T-helper 2 cell treated with Interferon-gamma antibody and Interleukin-4, amounts not matched to agents 5 μg/mL and 100 μg/mL, for 36 hours (primary cell): ENCODE measurements around the gene SH2B2.
A peak's percentile ranks its signal among the peaks of the same experiment; 100 is the strongest.

Experiments
- DNase-seq: peaks from one replicate; pipeline ENCODE4 v3.0.0; 2021; ENCODE audit warnings: low spot score
- H3K27ac Mint-ChIP-seq: one replicate; pipeline ENCODE4 v1.8.0; 2021; ENCODE audit warnings: mild to moderate bottlenecking, mixed read lengths
- H3K27me3 Mint-ChIP-seq: one replicate; pipeline ENCODE4 v1.8.0; 2021; ENCODE audit warnings: low read depth, mixed read lengths
- H3K36me3 Mint-ChIP-seq: one replicate; pipeline ENCODE4 v1.8.0; 2021; ENCODE audit warnings: low read depth, mixed read lengths
- H3K4me1 Mint-ChIP-seq: one replicate; pipeline ENCODE4 v1.8.0; 2021; ENCODE audit warnings: low read depth, mixed read lengths
- H3K4me3 Mint-ChIP-seq: one replicate; pipeline ENCODE4 v1.8.0; 2022; ENCODE audit warnings: mild to moderate bottlenecking, moderate library complexity, mixed read lengths
- H3K9me3 Mint-ChIP-seq: one replicate; pipeline ENCODE4 v1.8.0; 2021; ENCODE audit warnings: mixed read lengths

SH2B2 gene

DNA sequence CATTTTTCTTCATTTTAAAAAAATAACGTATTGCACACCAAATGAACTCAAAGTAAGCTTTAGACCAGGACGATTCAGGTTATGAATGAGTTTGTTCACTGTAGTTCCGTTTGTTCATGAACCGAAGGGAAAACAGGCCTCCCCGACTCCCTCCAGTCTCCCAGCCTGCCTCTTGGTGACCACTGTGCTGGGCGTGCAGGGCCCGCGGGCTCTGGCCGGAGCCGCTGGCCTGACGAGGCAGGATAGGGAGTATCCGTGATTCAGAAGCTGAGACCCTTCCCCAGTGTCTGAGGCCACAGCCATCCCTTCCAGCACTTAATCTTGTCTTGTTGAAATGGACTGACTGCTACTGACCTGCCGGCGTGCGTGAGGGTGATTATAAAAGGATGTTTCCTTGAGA is 30.8 kb upstream of the SH2B2 start:
- H3K9me3 Mint-ChIP-seq, result no peaks in the 10 kb centered on the region

DNA sequence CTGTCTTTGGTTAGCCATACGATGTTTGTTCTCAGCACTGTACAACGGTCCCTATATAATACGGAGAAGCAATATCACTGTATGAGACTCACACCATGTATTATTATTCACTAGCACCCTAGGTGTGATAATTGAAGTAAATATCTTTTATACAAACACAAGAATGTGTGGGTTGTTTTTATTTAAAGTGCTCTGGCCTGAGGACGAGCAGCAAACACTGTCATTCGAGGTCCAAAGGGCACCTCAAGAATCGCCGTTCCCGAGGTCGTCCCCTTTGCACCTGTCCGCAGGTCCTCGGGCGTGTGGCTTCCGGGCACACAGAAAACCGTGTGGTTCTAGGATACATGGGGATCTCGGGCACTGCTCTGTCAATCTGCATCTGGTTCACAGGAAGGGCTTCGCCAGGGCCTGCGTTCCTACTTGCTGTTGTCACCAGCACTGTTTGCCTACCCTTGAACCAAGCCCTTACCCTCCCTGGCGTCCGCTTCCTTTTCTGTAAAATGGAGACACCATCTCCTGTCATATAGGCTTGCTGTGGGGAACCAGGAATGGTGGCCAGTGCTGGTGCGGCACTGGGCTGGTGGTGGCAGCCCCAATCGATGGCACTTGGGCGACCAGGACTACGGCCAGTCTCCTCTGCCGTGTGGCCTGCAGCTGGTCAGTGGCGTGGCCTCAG is 28.5 kb upstream of the SH2B2 start:
- no peaks in the 10 kb centered on the region for H3K4me1 Mint-ChIP-seq
- H3K27me3 Mint-ChIP-seq, result no peaks in the 10 kb centered on the region
- no peak for DNase-seq
- H3K27ac Mint-ChIP-seq, result no peak overlapping the region
- no peaks in the 10 kb centered on the region for H3K36me3 Mint-ChIP-seq
- H3K9me3 Mint-ChIP-seq, result no peaks in the 10 kb centered on the region
- H3K4me3 Mint-ChIP-seq, result no peak overlapping the region

More for the DNA sequence above, 30.8 kb upstream of the SH2B2 start:
- Mint-ChIP-seq H3K4me1 (peaks cover 6% of the 10 kb centered on the region), H3K4me3 (no peak overlapping the region), H3K27me3 (no peaks in the 10 kb centered on the region), H3K27ac (no peak overlapping the region), H3K36me3 (no peaks in the 10 kb centered on the region)
- no peak for DNase-seq

- H3K27ac Mint-ChIP-seq, result no peak overlapping the region
- H3K4me1 Mint-ChIP-seq, result no peaks in the 10 kb centered on the region
- no peaks in the 10 kb centered on the region for H3K36me3 Mint-ChIP-seq
- H3K4me3 Mint-ChIP-seq, result no peak overlapping the region
- H3K9me3 Mint-ChIP-seq, result no peaks in the 10 kb centered on the region
- H3K27me3 Mint-ChIP-seq, result no peaks in the 10 kb centered on the region
- DNase-seq, result no peak
These were observed 27.9 kb upstream of the SH2B2 start for GRCh38 chr7:102258749-102259107.

GRCh38 chr7:102260856-102261255 is 25.8 kb upstream of the SH2B2 start:
- no peaks in the 10 kb centered on the region for H3K27me3 Mint-ChIP-seq
- no peaks in the 10 kb centered on the region for H3K9me3 Mint-ChIP-seq
- H3K4me3 Mint-ChIP-seq, result no peak overlapping the region
- DNase-seq, result no peak
- H3K36me3 Mint-ChIP-seq, result no peaks in the 10 kb centered on the region
- no peaks in the 10 kb centered on the region for H3K4me1 Mint-ChIP-seq
- no peak overlapping the region for H3K27ac Mint-ChIP-seq

DNA sequence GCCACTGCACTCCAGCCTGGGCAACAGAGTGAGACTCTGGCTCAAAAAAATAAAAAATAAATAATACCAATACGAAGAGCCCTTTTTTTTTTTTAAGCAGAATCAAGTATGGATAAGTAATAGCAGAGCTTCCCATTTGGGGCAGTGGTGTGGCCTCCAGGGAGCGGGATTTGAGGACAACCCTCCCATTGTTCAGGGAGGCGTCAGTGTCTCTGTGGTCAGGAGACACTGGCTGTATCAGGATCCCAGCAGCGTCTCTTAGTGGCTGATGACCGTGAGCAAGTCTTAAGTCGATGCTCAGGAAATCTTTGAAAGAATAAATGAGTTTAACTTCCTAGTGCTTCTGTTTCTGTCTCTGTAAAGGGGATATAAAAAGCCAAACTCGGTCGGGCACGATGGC is 25.2 kb upstream of the SH2B2 start:
- Mint-ChIP-seq H3K4me3 (no peak overlapping the region), H3K36me3 (no peaks in the 10 kb centered on the region), H3K9me3 (no peaks in the 10 kb centered on the region), H3K27ac (no peak overlapping the region), H3K27me3 (peaks cover under 1% of the 10 kb centered on the region), H3K4me1 (no peaks in the 10 kb centered on the region)
- DNase-seq, result no peak

GRCh38 chr7:102262546-102262945 is 24.1 kb upstream of the SH2B2 start:
- Mint-ChIP-seq H3K4me3 (no peak overlapping the region), H3K4me1 (no peaks in the 10 kb centered on the region), H3K36me3 (no peaks in the 10 kb centered on the region), H3K9me3 (no peaks in the 10 kb centered on the region), H3K27ac (peak overlapping the region; percentile 43), H3K27me3 (peaks cover 4% of the 10 kb centered on the region)
- no peak for DNase-seq

- no peak overlapping the region for H3K4me3 Mint-ChIP-seq
These were observed 22.2 kb upstream of the SH2B2 start for GRCh38 chr7:102264367-102264891.

GRCh38 chr7:102266541-102266940 is 20.1 kb upstream of the SH2B2 start:
- Mint-ChIP-seq H3K36me3 (no peaks in the 10 kb centered on the region), H3K9me3 (no peaks in the 10 kb centered on the region), H3K27ac (no peak overlapping the region), H3K27me3 (peaks cover 4% of the 10 kb centered on the region), H3K4me3 (no peak overlapping the region), H3K4me1 (no peaks in the 10 kb centered on the region)
- DNase-seq, result no peak

More at GRCh38 chr7:102264367-102264891, 22.2 kb upstream of the SH2B2 start:
- no peaks in the 10 kb centered on the region for H3K9me3 Mint-ChIP-seq
- H3K27ac Mint-ChIP-seq, result no peak overlapping the region
- no peak for DNase-seq
- H3K36me3 Mint-ChIP-seq, result no peaks in the 10 kb centered on the region
- peaks cover 4% of the 10 kb centered on the region for H3K27me3 Mint-ChIP-seq
- no peaks in the 10 kb centered on the region for H3K4me1 Mint-ChIP-seq

DNA sequence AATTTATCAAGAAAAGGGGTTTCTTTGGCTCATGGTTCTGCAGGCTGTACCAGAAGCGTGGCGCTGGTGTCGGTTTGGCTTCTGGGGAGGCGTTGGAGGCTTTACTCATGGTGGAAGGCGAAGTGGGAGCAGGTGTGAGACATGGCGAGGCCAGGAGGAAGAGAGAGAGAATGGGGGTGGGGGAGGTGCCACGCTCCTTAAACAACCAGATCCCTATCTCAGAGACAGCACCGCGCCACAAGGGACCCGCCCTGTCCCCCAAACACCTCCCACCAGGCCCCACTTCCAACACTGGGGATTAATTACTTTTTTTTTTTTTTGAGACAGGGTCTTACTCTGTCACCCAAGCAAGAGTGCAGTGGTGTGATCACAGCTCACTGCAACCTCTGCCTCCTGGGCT is 18.0 kb upstream of the SH2B2 start:
- Mint-ChIP-seq H3K4me3 (no peak overlapping the region), H3K27me3 (peaks cover 4% of the 10 kb centered on the region), H3K4me1 (no peaks in the 10 kb centered on the region), H3K36me3 (no peaks in the 10 kb centered on the region), H3K9me3 (no peaks in the 10 kb centered on the region), H3K27ac (no peak overlapping the region)
- DNase-seq, result no peak

DNA sequence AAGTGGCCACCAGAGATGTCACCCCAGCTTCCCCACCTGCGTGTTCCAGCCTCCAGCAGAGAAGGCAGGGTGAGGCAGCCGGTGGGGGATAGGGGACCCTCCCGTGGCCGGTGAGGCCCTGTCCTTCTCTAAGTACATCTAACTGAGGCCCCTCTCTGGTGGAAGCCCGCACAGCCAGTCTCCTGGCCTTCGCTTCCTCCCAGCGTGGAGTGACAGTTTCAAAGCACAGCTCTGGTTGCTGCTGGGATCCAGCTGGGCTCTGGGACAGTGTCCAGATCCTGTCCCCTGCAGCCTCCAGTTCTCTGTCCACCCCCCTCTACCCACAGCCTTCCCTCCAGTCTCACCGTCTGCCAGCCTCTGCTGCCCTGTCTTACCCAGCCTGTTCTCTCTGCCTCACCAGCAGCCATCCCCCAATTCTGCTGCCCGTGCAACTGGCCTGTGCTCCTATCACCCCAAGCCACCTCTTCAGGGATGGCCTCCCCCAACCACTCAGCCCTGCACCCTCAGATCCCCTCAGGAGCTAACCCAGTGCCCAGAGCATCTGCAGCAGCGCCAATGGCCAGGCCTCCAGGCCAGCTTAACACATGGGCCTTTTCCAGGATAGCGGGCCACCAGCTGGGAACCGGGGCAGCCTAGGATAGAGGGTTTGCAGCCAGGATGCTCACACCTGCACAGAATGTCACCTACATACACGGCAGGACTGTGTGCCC is 16.3 kb upstream of the SH2B2 start:
- peaks cover 4% of the 10 kb centered on the region for H3K27me3 Mint-ChIP-seq
- no peak overlapping the region for H3K4me3 Mint-ChIP-seq
- no peaks in the 10 kb centered on the region for H3K9me3 Mint-ChIP-seq
- no peak overlapping the region for H3K27ac Mint-ChIP-seq
- no peak for DNase-seq
- no peaks in the 10 kb centered on the region for H3K4me1 Mint-ChIP-seq
- no peaks in the 10 kb centered on the region for H3K36me3 Mint-ChIP-seq

DNA sequence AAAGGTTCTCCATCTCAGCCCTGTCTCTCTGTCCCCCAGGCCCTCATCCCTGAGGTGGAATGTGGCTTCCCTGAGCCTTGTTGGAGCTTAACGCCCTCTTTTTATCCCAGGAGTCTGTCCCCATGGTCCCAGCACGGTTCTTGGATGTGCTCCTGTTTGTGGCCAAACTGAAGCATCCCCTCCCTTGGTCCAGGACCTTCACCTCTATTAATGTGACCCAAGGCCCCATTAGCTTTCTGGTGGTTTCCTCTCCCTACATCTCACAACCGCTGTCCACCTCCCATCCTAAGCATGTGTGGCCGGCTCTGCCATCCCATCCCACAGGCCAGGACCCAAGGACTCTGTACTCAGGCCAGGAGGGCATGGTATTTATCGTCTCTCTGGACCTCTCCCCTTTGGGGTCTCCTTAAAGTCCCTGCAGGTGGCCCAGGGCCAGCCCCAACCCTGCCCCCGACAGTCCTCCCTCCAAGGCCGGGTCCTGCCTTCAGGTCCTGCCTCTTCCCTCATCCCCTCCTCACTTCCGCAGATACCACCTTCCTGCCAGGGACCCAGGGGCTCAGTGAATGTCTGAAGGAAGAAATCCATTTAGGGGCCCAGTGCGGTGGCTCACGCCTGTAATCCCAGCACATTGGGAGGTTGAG is 15.4 kb upstream of the SH2B2 start:
- Mint-ChIP-seq H3K4me1 (no peaks in the 10 kb centered on the region), H3K36me3 (no peaks in the 10 kb centered on the region), H3K9me3 (no peaks in the 10 kb centered on the region), H3K27ac (no peak overlapping the region), H3K4me3 (no peak overlapping the region), H3K27me3 (peaks cover 4% of the 10 kb centered on the region)
- no peak for DNase-seq

DNA sequence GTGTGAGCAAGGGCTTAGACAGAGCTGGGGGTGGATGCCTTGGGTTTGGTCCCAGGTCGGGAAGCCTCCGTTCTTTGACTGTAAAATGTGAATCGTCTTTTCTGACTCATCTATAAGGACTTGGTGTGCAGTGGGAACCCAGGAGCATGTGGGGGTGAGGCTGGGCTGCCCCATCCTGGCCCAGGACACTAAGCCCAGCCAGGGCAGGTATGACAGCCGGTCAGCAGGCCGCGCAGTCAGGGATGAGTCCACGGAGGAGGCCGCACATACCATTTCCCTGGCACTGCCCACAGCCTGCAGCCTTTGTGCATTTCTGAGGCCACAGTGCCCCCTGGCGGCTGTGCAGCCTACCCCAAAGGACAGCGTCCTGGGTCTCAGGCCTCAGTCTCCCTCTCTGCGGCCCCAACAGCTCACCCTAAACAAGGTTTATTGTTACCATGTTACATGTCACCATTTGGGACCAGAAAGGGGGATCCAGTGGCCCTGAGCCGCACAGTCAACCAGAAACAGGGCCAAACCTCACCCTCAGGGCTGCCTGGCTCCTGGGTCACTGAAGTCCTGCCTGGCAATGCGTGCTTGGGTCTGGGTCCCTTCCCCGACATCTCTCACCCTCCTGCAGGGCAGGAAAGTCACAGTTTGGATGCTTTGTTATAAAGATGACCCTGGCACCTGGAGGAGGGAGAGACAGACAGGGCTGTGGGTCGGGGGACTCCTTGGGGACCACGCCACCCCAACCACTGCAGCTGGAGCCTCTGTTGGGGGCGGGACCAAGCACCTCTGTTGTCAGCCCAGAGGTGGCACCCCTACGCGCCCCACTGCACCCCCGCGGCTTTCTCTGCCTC is 14.4 kb upstream of the SH2B2 start:
- DNase-seq, result peak; percentile 55
- H3K36me3 Mint-ChIP-seq, result no peaks in the 10 kb centered on the region
- H3K9me3 Mint-ChIP-seq, result no peaks in the 10 kb centered on the region
- no peak overlapping the region for H3K27ac Mint-ChIP-seq
- H3K27me3 Mint-ChIP-seq, result no peaks in the 10 kb centered on the region
- H3K4me1 Mint-ChIP-seq, result no peaks in the 10 kb centered on the region
- no peak overlapping the region for H3K4me3 Mint-ChIP-seq

- Mint-ChIP-seq H3K4me3 (no peak overlapping the region), H3K36me3 (no peaks in the 10 kb centered on the region), H3K4me1 (no peaks in the 10 kb centered on the region), H3K27ac (no peak overlapping the region), H3K27me3 (no peaks in the 10 kb centered on the region), H3K9me3 (no peaks in the 10 kb centered on the region)
- no peak for DNase-seq
These were observed 13.5 kb upstream of the SH2B2 start for GRCh38 chr7:102272917-102273748.
